DOHH2 (cell line): ENCODE measurements around the gene USP31.

ENCODE experiments used
- EZH2phosphoT487 ChIP-seq: fragments of 200-600 bp; sonication (generic); IDR thresholded peaks from 2 replicates; pipeline ENCODE4 v1.6.1; 2017; ENCODE audit warnings: borderline replicate concordance, mild to moderate bottlenecking, antibody characterized with exemption, low read length, moderate library complexity, mixed read lengths
- TF ChIP-seq, protein P1 (sequence below): fragments of 200-600 bp; sonication (generic); IDR thresholded peaks from one replicate; pipeline ENCODE4 v1.5.1; 2014; ENCODE audit warnings: antibody characterized with exemption, mild to moderate bottlenecking, low read depth, low read length; ENCODE audit not compliant: poor library complexity, severe bottlenecking

DNA sequence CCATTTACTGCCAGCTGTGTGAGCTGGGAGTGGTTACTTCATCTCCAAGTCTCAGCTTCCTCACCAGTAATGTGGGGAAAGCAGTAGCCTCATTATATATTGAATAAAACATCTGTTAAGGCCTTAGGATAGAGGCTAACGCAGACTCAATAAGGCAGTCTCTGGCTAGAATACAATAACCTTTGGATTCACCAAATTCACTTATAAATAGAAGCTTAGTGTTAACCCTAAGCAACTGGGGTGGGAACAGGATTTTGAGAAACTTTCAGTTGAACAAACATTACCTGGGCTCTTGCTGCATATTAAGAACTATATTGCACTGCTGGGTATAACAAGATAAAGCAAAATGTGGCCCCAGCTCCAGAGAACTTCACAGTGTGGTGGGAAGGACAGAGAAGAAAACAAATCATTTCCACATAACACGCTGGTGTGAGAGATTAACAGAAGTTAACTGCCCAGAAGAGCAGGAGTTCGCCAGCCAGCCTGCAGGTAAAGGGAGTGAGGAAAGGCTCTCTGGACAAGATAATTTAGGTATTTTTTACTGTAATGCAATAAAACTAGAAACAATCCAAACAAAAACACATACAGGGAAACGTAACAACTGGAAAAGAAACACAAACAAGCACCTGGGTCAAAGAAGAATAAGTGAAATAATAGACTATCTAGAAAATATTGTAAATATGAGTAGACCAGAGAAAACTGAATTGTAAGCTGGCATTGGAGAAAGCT, 57.0 kb downstream of the USP31 start:
- TF ChIP-seq, protein P1, sequence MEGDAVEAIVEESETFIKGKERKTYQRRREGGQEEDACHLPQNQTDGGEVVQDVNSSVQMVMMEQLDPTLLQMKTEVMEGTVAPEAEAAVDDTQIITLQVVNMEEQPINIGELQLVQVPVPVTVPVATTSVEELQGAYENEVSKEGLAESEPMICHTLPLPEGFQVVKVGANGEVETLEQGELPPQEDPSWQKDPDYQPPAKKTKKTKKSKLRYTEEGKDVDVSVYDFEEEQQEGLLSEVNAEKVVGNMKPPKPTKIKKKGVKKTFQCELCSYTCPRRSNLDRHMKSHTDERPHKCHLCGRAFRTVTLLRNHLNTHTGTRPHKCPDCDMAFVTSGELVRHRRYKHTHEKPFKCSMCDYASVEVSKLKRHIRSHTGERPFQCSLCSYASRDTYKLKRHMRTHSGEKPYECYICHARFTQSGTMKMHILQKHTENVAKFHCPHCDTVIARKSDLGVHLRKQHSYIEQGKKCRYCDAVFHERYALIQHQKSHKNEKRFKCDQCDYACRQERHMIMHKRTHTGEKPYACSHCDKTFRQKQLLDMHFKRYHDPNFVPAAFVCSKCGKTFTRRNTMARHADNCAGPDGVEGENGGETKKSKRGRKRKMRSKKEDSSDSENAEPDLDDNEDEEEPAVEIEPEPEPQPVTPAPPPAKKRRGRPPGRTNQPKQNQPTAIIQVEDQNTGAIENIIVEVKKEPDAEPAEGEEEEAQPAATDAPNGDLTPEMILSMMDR = no peak
- TF ChIP-seq EZH2phosphoT487 = no peak
